OCI-LY7 (cell line): Measurements from ENCODE around the gene MAPK14. TPM values are rescaled to one million over a fixed set of nuclear protein-coding genes. Genes with fewer than 3 reads are reported as not detected.

Experiments
- BruUV-seq: library from RNA; stranded (reverse); fragments of 400-500 nt; replicated peaks from 2 replicates; lab custom pipeline; 2021; lab: Mats Ljungman, UMichigan
- CTCF ChIA-PET: fragments of 300-600 bp; sonication (Branson Sonifier 250); formaldehyde crosslinking; loops from one replicate; lab custom pipeline; 2022; ENCODE audit warnings: antibody characterized with exemption; ENCODE audit not compliant: unreplicated experiment; lab: Charles Lee
- POLR2A ChIA-PET: fragments of 300-600 bp; sonication (Branson Sonifier 250); formaldehyde crosslinking; loops from one replicate; lab custom pipeline; 2022; ENCODE audit warnings: antibody characterized with exemption; lab: Charles Lee
- DNase-seq: peaks from one replicate; pipeline ENCODE4 v3.0.0-alpha.2; 2015; ENCODE audit warnings: low spot score
- H2AFZ ChIP-seq: fragments of 200-600 bp; sonication (generic), shearing (Covaris generic); 2 replicates; pipeline ENCODE4 v1.6.1; 2014; ENCODE audit warnings: mild to moderate bottlenecking, antibody characterized with exemption, low read length, moderate library complexity
- H3K27ac ChIP-seq: fragments of 200-600 bp; sonication (generic); 2 replicates; pipeline ENCODE4 v1.5.1; 2014; ENCODE audit warnings: mixed run types, low read depth, mild to moderate bottlenecking, moderate library complexity, low read length, inconsistent platforms; ENCODE audit not compliant: poor library complexity, severe bottlenecking
- H3K36me3 ChIP-seq: fragments of 200-600 bp; sonication (generic); 2 replicates; pipeline ENCODE4 v1.6.1; 2014; ENCODE audit warnings: mild to moderate bottlenecking, antibody characterized with exemption, low read length, moderate library complexity, mixed read lengths; ENCODE audit not compliant: insufficient read depth
- H3K4me1 ChIP-seq: fragments of 200-600 bp; sonication (generic); 2 replicates; pipeline ENCODE4 v1.5.1; 2014; ENCODE audit warnings: mild to moderate bottlenecking, low read length; ENCODE audit not compliant: insufficient read depth, poor library complexity, severe bottlenecking
- H3K4me2 ChIP-seq: fragments of 200-600 bp; sonication (generic); 2 replicates; pipeline ENCODE4 v1.6.1; 2014; ENCODE audit warnings: mild to moderate bottlenecking, low read length
- H3K4me3 ChIP-seq: fragments of 200-600 bp; sonication (generic); 2 replicates; pipeline ENCODE4 v1.5.1; 2014; ENCODE audit warnings: mild to moderate bottlenecking, low read depth, low read length; ENCODE audit not compliant: poor library complexity, severe bottlenecking
- H3K79me2 ChIP-seq: fragments of 200-600 bp; sonication (generic); 2 replicates; pipeline ENCODE4 v1.6.1; 2016; ENCODE audit warnings: low read depth, mild to moderate bottlenecking, low read length, moderate library complexity, mixed read lengths; ENCODE audit not compliant: insufficient read depth
- H3K9me2 ChIP-seq: fragments of 200-600 bp; sonication (generic); 2 replicates; pipeline ENCODE4 v1.6.1; 2016; ENCODE audit warnings: mild to moderate bottlenecking, low read length, mixed read lengths; ENCODE audit not compliant: insufficient read depth
- H3K9me3 ChIP-seq: fragments of 200-600 bp; sonication (generic); 2 replicates; pipeline ENCODE4 v1.6.1; 2014; ENCODE audit warnings: mild to moderate bottlenecking, mixed run types, low read length, mixed read lengths
- H4K20me1 ChIP-seq: fragments of 200-600 bp; sonication (generic); 2 replicates; pipeline ENCODE4 v1.6.1; 2014; ENCODE audit warnings: mild to moderate bottlenecking, antibody characterized with exemption, low read length, moderate library complexity, mixed read lengths; ENCODE audit not compliant: insufficient read depth
- CTCF ChIP-seq: fragments of 200-600 bp; sonication (generic); conservative IDR thresholded peaks from 2 replicates; pipeline ENCODE4 v1.5.1; 2014; ENCODE audit warnings: mild to moderate bottlenecking, antibody characterized with exemption, low read length, moderate library complexity, mixed read lengths
- EZH2phosphoT487 ChIP-seq: fragments of 200-600 bp; sonication (generic); IDR thresholded peaks from 2 replicates; pipeline ENCODE4 v1.6.1; 2018; ENCODE audit warnings: low read depth, borderline replicate concordance, mild to moderate bottlenecking, mixed run types, antibody characterized with exemption, low read length, moderate library complexity, mixed read lengths
- intact Hi-C: fragments of 100-400 bp; cut with micrococcal nuclease; formaldehyde crosslinking; loops from one replicate; pipeline ENCODE4 v1.10.0; 2022; ENCODE audit not compliant: unreplicated experiment
- total RNA-seq, 2 experiments: library from RNA; depleted of rRNA in 1 of 2; stranded (reverse); fragments of >200 nt in 1 of 2; shearing (Covaris generic) in 1 of 2; gene quantifications; 2 replicates each; pipeline ENCODE4 v1.2.3, GENCODE V29; 2014 to 2022

Gene MAPK14
- total RNA-seq, 2 experiments from 2014 or later, result 38.7 to 43.1 TPM

GRCh38 chr6:36042618-36043260 lies 15.1 kb downstream of the MAPK14 start:
- Histone ChIP-seq H3K27ac (no peak overlapping the region), H3K4me2 (no peak overlapping the region), H2AFZ (no peak overlapping the region), H3K79me2 (peaks cover 86% of the 10 kb centered on the region), H4K20me1 (peaks cover 21% of the 10 kb centered on the region), H3K9me2 (no peaks in the 10 kb centered on the region), H3K36me3 (peaks cover 8% of the 10 kb centered on the region), H3K4me3 (no peak overlapping the region), H3K4me1 (no peaks in the 10 kb centered on the region), H3K9me3 (no peaks in the 10 kb centered on the region)
- intact Hi-C loops, result no loop called here
- ChIA-PET CTCF (no interaction called here), POLR2A (interaction anchor here (0.7 kb wide), 1 partner anchor 53 kb away, joined by 4 read pairs; no protein-coding TSS in a partner anchor)
- TF ChIP-seq CTCF (no peak), EZH2phosphoT487 (no peak)
- no peak for DNase-seq
- no TSS peak for BruUV-seq

DNA sequence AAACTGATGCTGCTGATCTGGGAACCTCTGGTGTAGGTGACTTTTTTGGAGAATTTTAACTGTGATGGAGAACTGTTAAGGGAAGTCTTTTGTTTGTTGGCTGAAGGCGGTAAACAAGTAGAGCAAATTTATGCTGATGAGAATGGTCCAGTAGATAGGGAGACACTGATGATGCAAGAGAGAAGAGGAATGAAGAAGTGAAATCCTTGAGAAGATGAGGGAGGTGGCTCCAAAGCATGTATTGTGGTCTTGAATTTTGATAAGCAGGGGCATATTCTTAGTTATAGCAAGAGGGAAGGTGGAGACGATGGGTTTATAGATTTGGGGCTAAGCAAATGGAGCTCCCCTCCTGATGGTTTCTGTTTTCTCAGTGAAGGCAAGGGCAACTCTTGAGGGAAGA lies 22.0 kb downstream of the MAPK14 start:
- no peaks in the 10 kb centered on the region for H3K9me2 ChIP-seq
- intact Hi-C loops, result no loop called here
- H3K36me3 ChIP-seq, result peaks cover 19% of the 10 kb centered on the region
- no TSS peak for BruUV-seq
- ChIA-PET CTCF (no interaction called here), POLR2A (no interaction called here)
- no peak overlapping the region for H3K4me3 ChIP-seq
- no peak overlapping the region for H2AFZ ChIP-seq
- H3K27ac ChIP-seq, result no peak overlapping the region
- peaks cover 11% of the 10 kb centered on the region; the same call in 1 of the 2 replicates for H4K20me1 ChIP-seq
- peaks cover 7% of the 10 kb centered on the region for H3K4me1 ChIP-seq
- no peak for DNase-seq
- H3K79me2 ChIP-seq, result peaks cover 36% of the 10 kb centered on the region
- TF ChIP-seq EZH2phosphoT487, result no peak
- TF ChIP-seq CTCF, result no peak
- H3K9me3 ChIP-seq, result no peaks in the 10 kb centered on the region
- H3K4me2 ChIP-seq, result no peak overlapping the region

GRCh38 chr6:36050305-36050704 lies 22.7 kb downstream of the MAPK14 start:
- BruUV-seq, result no TSS peak
- CTCF ChIA-PET, result no interaction called here
- DNase-seq, result no peak
- Histone ChIP-seq H3K36me3 (peaks cover 22% of the 10 kb centered on the region), H3K9me2 (no peaks in the 10 kb centered on the region), H3K9me3 (no peaks in the 10 kb centered on the region), H3K4me1 (peaks cover 7% of the 10 kb centered on the region), H3K4me3 (no peak overlapping the region), H3K79me2 (peaks cover 29% of the 10 kb centered on the region), H2AFZ (no peak overlapping the region), H3K27ac (no peak overlapping the region), H3K4me2 (no peak overlapping the region), H4K20me1 (peaks cover 11% of the 10 kb centered on the region; the same call in 1 of the 2 replicates)
- intact Hi-C loops, result no loop called here
- TF ChIP-seq EZH2phosphoT487 (no peak), CTCF (no peak)
- POLR2A ChIA-PET, result no interaction called here
